ENCODE results near the gene SCO1.

DNA sequence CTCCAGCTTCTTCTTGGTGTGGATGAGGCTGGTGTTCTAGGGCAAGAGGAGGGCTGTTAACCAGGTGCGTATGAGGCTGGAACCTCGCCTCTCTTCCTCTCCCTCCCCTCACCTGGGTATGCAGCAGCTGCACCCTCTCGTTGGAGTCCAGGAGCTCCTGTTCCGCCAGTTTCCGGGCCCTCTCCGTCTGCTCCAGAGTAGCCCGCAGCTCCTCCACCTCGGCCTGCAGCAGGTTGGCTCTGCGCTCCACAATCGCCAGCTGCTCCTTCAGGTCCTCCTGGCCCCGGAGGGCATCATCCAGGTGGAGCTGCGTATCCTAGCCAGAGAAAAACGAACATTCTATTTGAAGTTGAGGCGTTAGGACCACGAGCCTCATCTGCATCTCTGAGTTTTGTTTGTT is 65.6 kb downstream of the SCO1 start:
- TF ChIP-seq, protein P1, sequence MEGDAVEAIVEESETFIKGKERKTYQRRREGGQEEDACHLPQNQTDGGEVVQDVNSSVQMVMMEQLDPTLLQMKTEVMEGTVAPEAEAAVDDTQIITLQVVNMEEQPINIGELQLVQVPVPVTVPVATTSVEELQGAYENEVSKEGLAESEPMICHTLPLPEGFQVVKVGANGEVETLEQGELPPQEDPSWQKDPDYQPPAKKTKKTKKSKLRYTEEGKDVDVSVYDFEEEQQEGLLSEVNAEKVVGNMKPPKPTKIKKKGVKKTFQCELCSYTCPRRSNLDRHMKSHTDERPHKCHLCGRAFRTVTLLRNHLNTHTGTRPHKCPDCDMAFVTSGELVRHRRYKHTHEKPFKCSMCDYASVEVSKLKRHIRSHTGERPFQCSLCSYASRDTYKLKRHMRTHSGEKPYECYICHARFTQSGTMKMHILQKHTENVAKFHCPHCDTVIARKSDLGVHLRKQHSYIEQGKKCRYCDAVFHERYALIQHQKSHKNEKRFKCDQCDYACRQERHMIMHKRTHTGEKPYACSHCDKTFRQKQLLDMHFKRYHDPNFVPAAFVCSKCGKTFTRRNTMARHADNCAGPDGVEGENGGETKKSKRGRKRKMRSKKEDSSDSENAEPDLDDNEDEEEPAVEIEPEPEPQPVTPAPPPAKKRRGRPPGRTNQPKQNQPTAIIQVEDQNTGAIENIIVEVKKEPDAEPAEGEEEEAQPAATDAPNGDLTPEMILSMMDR (IDR thresholded peaks at IDR 0.05; ENCODE audit: low read depth, low read length), result no peak
- TF ChIP-seq EZH2phosphoT487 (IDR thresholded peaks at IDR 0.05; ENCODE audit: low read depth), result no peak

All from OCI-LY3 (cell line).